Neural crest cell (in vitro differentiated cells): ENCODE data around the gene CPLX4. TPM values are rescaled to one million over a fixed set of nuclear protein-coding genes. Genes with fewer than 3 reads are reported as not detected.

Experiments used
- DNase-seq: peaks from one replicate; pipeline ENCODE4 v3.0.0; 2021; ENCODE audit warnings: low read depth, mixed read lengths, low spot score
- H3K27ac Mint-ChIP-seq: one replicate; pipeline ENCODE4 v1.8.0; 2021; ENCODE audit warnings: mild to moderate bottlenecking, mixed read lengths; ENCODE audit not compliant: unreplicated experiment
- H3K27me3 Mint-ChIP-seq: 2 replicates; pipeline ENCODE4 v1.8.0; 2021; ENCODE audit warnings: low read depth, mild to moderate bottlenecking, mixed read lengths
- H3K36me3 Mint-ChIP-seq: 2 replicates; pipeline ENCODE4 v1.8.0; 2021; ENCODE audit warnings: low read depth, mild to moderate bottlenecking, mixed read lengths
- H3K4me1 Mint-ChIP-seq: 2 replicates; pipeline ENCODE4 v1.8.0; 2021; ENCODE audit warnings: mixed read lengths
- H3K4me3 Mint-ChIP-seq: one replicate; pipeline ENCODE4 v1.8.0; 2021; ENCODE audit warnings: mild to moderate bottlenecking, mixed read lengths
- H3K9me3 Mint-ChIP-seq: 2 replicates; pipeline ENCODE4 v1.8.0; 2021; ENCODE audit warnings: mixed read lengths
- total RNA-seq: library from RNA; stranded (reverse); gene quantifications from 2 replicates; pipeline ENCODE4 v1.2.1, GENCODE V29; 2021
- TF ChIP-seq, protein P1 (sequence below): fragments of 200-600 bp; sonication (generic); conservative IDR thresholded peaks from 2 replicates; pipeline ENCODE4 v1.5.0; 2021; ENCODE audit warnings: antibody characterized with exemption, mild to moderate bottlenecking

Gene CPLX4
- total RNA-seq, 1 donor from 2014 or later, result not detected

- Mint-ChIP-seq H3K27me3 (no peaks in the 10 kb centered on the region), H3K9me3 (peaks cover 26% of the 10 kb centered on the region), H3K27ac (no peak overlapping the region), H3K4me1 (no peaks in the 10 kb centered on the region), H3K4me3 (no peak overlapping the region), H3K36me3 (peaks cover 68% of the 10 kb centered on the region)
- no peak for DNase-seq
- TF ChIP-seq, protein P1, sequence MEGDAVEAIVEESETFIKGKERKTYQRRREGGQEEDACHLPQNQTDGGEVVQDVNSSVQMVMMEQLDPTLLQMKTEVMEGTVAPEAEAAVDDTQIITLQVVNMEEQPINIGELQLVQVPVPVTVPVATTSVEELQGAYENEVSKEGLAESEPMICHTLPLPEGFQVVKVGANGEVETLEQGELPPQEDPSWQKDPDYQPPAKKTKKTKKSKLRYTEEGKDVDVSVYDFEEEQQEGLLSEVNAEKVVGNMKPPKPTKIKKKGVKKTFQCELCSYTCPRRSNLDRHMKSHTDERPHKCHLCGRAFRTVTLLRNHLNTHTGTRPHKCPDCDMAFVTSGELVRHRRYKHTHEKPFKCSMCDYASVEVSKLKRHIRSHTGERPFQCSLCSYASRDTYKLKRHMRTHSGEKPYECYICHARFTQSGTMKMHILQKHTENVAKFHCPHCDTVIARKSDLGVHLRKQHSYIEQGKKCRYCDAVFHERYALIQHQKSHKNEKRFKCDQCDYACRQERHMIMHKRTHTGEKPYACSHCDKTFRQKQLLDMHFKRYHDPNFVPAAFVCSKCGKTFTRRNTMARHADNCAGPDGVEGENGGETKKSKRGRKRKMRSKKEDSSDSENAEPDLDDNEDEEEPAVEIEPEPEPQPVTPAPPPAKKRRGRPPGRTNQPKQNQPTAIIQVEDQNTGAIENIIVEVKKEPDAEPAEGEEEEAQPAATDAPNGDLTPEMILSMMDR, result no peak
Observed at GRCh38 chr18:59344996-59345395, 26.5 kb upstream of the CPLX4 start.

- Mint-ChIP-seq H3K27ac (no peak overlapping the region), H3K4me1 (no peaks in the 10 kb centered on the region), H3K27me3 (no peaks in the 10 kb centered on the region), H3K4me3 (no peak overlapping the region), H3K9me3 (peaks cover 26% of the 10 kb centered on the region), H3K36me3 (peaks cover 68% of the 10 kb centered on the region)
- DNase-seq, result no peak
- TF ChIP-seq, protein P1, result no peak
Observed at GRCh38 chr18:59343926-59344325, 25.5 kb upstream of the CPLX4 start.

GRCh38 chr18:59340817-59341216 lies 22.4 kb upstream of the CPLX4 start:
- Mint-ChIP-seq H3K27me3 (no peaks in the 10 kb centered on the region), H3K4me3 (no peak overlapping the region), H3K27ac (no peak overlapping the region), H3K4me1 (no peaks in the 10 kb centered on the region), H3K36me3 (peaks cover 77% of the 10 kb centered on the region), H3K9me3 (peaks cover 26% of the 10 kb centered on the region)
- no peak for DNase-seq
- TF ChIP-seq, protein P1, result no peak

- H3K4me1 Mint-ChIP-seq, result no peaks in the 10 kb centered on the region
- DNase-seq, result no peak
- TF ChIP-seq, protein P1, result no peak
- peaks cover 26% of the 10 kb centered on the region for H3K9me3 Mint-ChIP-seq
- no peak overlapping the region for H3K4me3 Mint-ChIP-seq
- H3K36me3 Mint-ChIP-seq, result peaks cover 75% of the 10 kb centered on the region
- H3K27ac Mint-ChIP-seq, result no peak overlapping the region
- no peaks in the 10 kb centered on the region for H3K27me3 Mint-ChIP-seq
Observed at GRCh38 chr18:59340312-59340711, 21.9 kb upstream of the CPLX4 start.

DNA sequence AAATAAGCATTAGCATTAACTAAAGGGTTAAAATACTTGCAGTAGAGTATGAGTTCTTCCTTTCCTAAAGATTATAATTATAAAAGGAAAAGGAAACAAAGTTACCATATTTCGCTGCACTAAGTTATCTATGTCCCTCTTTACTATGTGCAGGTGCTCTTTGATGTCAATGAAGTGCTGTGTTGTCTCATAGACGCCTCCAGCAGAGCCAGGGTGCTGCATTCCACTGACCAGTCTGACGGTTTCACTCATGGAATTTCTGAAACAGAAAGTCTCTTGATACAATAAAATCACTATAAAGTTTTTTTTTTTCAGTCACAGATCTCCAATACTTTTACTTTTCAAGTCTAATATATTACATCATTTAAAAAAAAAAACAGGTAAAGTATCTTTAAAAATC lies 14.5 kb upstream of the CPLX4 start:
- peaks cover 34% of the 10 kb centered on the region for H3K36me3 Mint-ChIP-seq
- H3K27ac Mint-ChIP-seq, result no peak overlapping the region
- H3K4me1 Mint-ChIP-seq, result peaks cover 5% of the 10 kb centered on the region
- no peaks in the 10 kb centered on the region for H3K27me3 Mint-ChIP-seq
- TF ChIP-seq, protein P1, result no peak
- H3K9me3 Mint-ChIP-seq, result no peaks in the 10 kb centered on the region
- no peak for DNase-seq
- H3K4me3 Mint-ChIP-seq, result no peak overlapping the region

DNA sequence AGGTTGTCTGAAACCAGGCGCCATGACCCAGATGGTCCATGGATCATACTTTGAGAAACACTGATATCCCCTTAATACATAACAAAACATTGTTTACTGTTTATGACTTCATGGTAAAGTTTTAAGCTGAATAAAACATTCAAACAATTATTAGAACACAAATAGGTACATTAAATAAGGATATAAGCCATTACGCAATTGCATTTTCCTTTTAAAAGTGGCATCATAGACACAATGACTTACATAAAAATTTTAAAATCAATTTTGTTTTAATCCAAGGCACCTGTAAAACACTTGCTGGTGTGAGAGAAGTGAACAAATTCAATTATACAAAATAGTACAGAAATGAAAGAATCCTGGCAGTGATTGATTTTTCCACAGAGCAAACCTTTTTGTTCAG lies 10.2 kb upstream of the CPLX4 start:
- no peaks in the 10 kb centered on the region for H3K27me3 Mint-ChIP-seq
- H3K27ac Mint-ChIP-seq, result no peak overlapping the region
- no peak overlapping the region for H3K4me3 Mint-ChIP-seq
- no peak for DNase-seq
- TF ChIP-seq, protein P1, result no peak
- peaks cover 4% of the 10 kb centered on the region for H3K4me1 Mint-ChIP-seq
- H3K36me3 Mint-ChIP-seq, result peaks cover 28% of the 10 kb centered on the region
- H3K9me3 Mint-ChIP-seq, result peaks cover 4% of the 10 kb centered on the region
